ENCODE measurements around the gene ADAMTS9.

Gene ADAMTS9

GRCh38 chr3:64617610-64618009, 70.2 kb downstream of the ADAMTS9 start:
- POLR2A ChIA-PET, result no interaction called here

GRCh38 chr3:64616953-64617352, 70.8 kb downstream of the ADAMTS9 start:
- Histone ChIP-seq H3K36me3 (ENCODE audit: control insufficient read depth in 4 of 4, insufficient read depth in 4 of 4, low read length in 3 of 4) (no peaks in the 10 kb centered on the region), H3K9me3 (ENCODE audit: control extremely low read depth in 1 of 5, control insufficient read depth in 4 of 5, insufficient read depth in 2 of 5, low read depth in 1 of 5, low read length in 4 of 5) (peaks cover 0 to 2% (median 0%) of the 10 kb centered on the region in 5 experiments), H3K27me3 (replicated peaks in 2 of 5; ENCODE audit: control insufficient read depth in 4 of 5, insufficient read depth in 5 of 5, low read length in 4 of 5) (no peaks in the 10 kb centered on the region), H3K4me3 (ENCODE audit: control insufficient read depth in 1 of 7, extremely low read depth in 1 of 7, insufficient read depth in 4 of 7, low read depth in 2 of 7, low read length in 6 of 7) (no peak overlapping the region), H3K4me1 (ENCODE audit: control extremely low read depth in 1 of 4, control insufficient read depth in 4 of 4, insufficient read depth in 4 of 4, low read length in 3 of 4) (peaks cover 0 to 12% (median 0%) of the 10 kb centered on the region in 4 experiments), H3K27ac (ENCODE audit: insufficient read depth in 1 of 2, low read depth in 1 of 2, low read length in 2 of 2, poor library complexity in 1 of 2, severe bottlenecking in 2 of 2) (no peak overlapping the region)
- CTCF ChIA-PET, result no interaction called here
- DNase-seq, result peak; percentile 47 to 83 (median 71)
- POLR2A ChIA-PET, result no interaction called here
- WGBS (ENCODE audit: insufficient coverage), result 0% methylated on average over 1 of the region's 2 CpGs

More at GRCh38 chr3:64617610-64618009, 70.2 kb downstream of the ADAMTS9 start:
- no peak overlapping the region for H3K27ac ChIP-seq (ENCODE audit: insufficient read depth in 1 of 2, low read depth in 1 of 2, low read length in 2 of 2, poor library complexity in 1 of 2, severe bottlenecking in 2 of 2)
- H3K4me1 ChIP-seq (ENCODE audit: control extremely low read depth in 1 of 4, control insufficient read depth in 4 of 4, insufficient read depth in 4 of 4, low read length in 3 of 4), result peaks cover 0 to 12% (median 0%) of the 10 kb centered on the region in 4 experiments
- peaks cover 0 to 2% (median 0%) of the 10 kb centered on the region in 5 experiments for H3K9me3 ChIP-seq (ENCODE audit: control extremely low read depth in 1 of 5, control insufficient read depth in 4 of 5, insufficient read depth in 2 of 5, low read depth in 1 of 5, low read length in 4 of 5)
- no peaks in the 10 kb centered on the region for H3K36me3 ChIP-seq (ENCODE audit: control insufficient read depth in 4 of 4, insufficient read depth in 4 of 4, low read length in 3 of 4)
- peak in 2 of 3 donors; percentile 1 to 7 for DNase-seq
- H3K27me3 ChIP-seq (replicated peaks in 2 of 5; ENCODE audit: control insufficient read depth in 4 of 5, insufficient read depth in 5 of 5, low read length in 4 of 5), result no peaks in the 10 kb centered on the region
- CTCF ChIA-PET, result no interaction called here
- WGBS (ENCODE audit: insufficient coverage), result no CpG with 5 or more reads among the region's 2 CpGs
- H3K4me3 ChIP-seq (ENCODE audit: control insufficient read depth in 1 of 7, extremely low read depth in 1 of 7, insufficient read depth in 4 of 7, low read depth in 2 of 7, low read length in 6 of 7), result no peak overlapping the region

- CTCF ChIA-PET, result no interaction called here
- Histone ChIP-seq H3K9me3 (ENCODE audit: control extremely low read depth in 1 of 5, control insufficient read depth in 4 of 5, insufficient read depth in 2 of 5, low read depth in 1 of 5, low read length in 4 of 5) (peaks cover 0 to 2% (median 0%) of the 10 kb centered on the region in 5 experiments), H3K27ac (ENCODE audit: insufficient read depth in 1 of 2, low read depth in 1 of 2, low read length in 2 of 2, poor library complexity in 1 of 2, severe bottlenecking in 2 of 2) (no peak overlapping the region), H3K4me1 (ENCODE audit: control extremely low read depth in 1 of 4, control insufficient read depth in 4 of 4, insufficient read depth in 4 of 4, low read length in 3 of 4) (peaks cover 0 to 12% (median 0%) of the 10 kb centered on the region in 4 experiments), H3K27me3 (replicated peaks in 2 of 5; ENCODE audit: control insufficient read depth in 4 of 5, insufficient read depth in 5 of 5, low read length in 4 of 5) (no peaks in the 10 kb centered on the region), H3K36me3 (ENCODE audit: control insufficient read depth in 4 of 4, insufficient read depth in 4 of 4, low read length in 3 of 4) (no peaks in the 10 kb centered on the region), H3K4me3 (ENCODE audit: control insufficient read depth in 1 of 7, extremely low read depth in 1 of 7, insufficient read depth in 4 of 7, low read depth in 2 of 7, low read length in 6 of 7) (no peak overlapping the region)
- 91% methylated on average over 8 of the region's 11 CpGs for WGBS (ENCODE audit: insufficient coverage)
- no peak for DNase-seq
- POLR2A ChIA-PET, result no interaction called here
These were observed 74.8 kb downstream of the ADAMTS9 start for GRCh38 chr3:64612916-64613526.

- H3K9me3 ChIP-seq (ENCODE audit: control extremely low read depth in 1 of 5, control insufficient read depth in 4 of 5, insufficient read depth in 2 of 5, low read depth in 1 of 5, low read length in 4 of 5), result peaks cover 0 to 2% (median 0%) of the 10 kb centered on the region in 5 experiments
- POLR2A ChIA-PET, result no interaction called here
- no peak for DNase-seq
- no peaks in the 10 kb centered on the region for H3K36me3 ChIP-seq (ENCODE audit: control insufficient read depth in 4 of 4, insufficient read depth in 4 of 4, low read length in 3 of 4)
- WGBS (ENCODE audit: insufficient coverage), result 100% methylated on average over 2 of the region's 4 CpGs
- H3K4me1 ChIP-seq (ENCODE audit: control extremely low read depth in 1 of 4, control insufficient read depth in 4 of 4, insufficient read depth in 4 of 4, low read length in 3 of 4), result peaks cover 0 to 7% (median 0%) of the 10 kb centered on the region in 4 experiments
- no peak overlapping the region for H3K4me3 ChIP-seq (ENCODE audit: control insufficient read depth in 1 of 7, extremely low read depth in 1 of 7, insufficient read depth in 4 of 7, low read depth in 2 of 7, low read length in 6 of 7)
- H3K27ac ChIP-seq (ENCODE audit: insufficient read depth in 1 of 2, low read depth in 1 of 2, low read length in 2 of 2, poor library complexity in 1 of 2, severe bottlenecking in 2 of 2), result no peak overlapping the region
- CTCF ChIA-PET, result no interaction called here
- no peaks in the 10 kb centered on the region for H3K27me3 ChIP-seq (replicated peaks in 2 of 5; ENCODE audit: control insufficient read depth in 4 of 5, insufficient read depth in 5 of 5, low read length in 4 of 5)
These were observed 75.5 kb downstream of the ADAMTS9 start for GRCh38 chr3:64612082-64612860.

GRCh38 chr3:64608741-64609140, 79.1 kb downstream of the ADAMTS9 start:
- WGBS (ENCODE audit: insufficient coverage), result no CpG with 5 or more reads among the region's 2 CpGs
- CTCF ChIA-PET, result no interaction called here
- no peak for DNase-seq
- POLR2A ChIA-PET, result no interaction called here
- H3K27ac ChIP-seq (ENCODE audit: insufficient read depth in 1 of 2, low read depth in 1 of 2, low read length in 2 of 2, poor library complexity in 1 of 2, severe bottlenecking in 2 of 2), result no peak overlapping the region
- no peaks in the 10 kb centered on the region for H3K9me3 ChIP-seq (ENCODE audit: control extremely low read depth in 1 of 5, control insufficient read depth in 4 of 5, insufficient read depth in 2 of 5, low read depth in 1 of 5, low read length in 4 of 5)
- H3K4me1 ChIP-seq (ENCODE audit: control extremely low read depth in 1 of 4, control insufficient read depth in 4 of 4, insufficient read depth in 4 of 4, low read length in 3 of 4), result no peaks in the 10 kb centered on the region
- no peak overlapping the region for H3K4me3 ChIP-seq (ENCODE audit: control insufficient read depth in 1 of 7, extremely low read depth in 1 of 7, insufficient read depth in 4 of 7, low read depth in 2 of 7, low read length in 6 of 7)
- H3K27me3 ChIP-seq (replicated peaks in 2 of 5; ENCODE audit: control insufficient read depth in 4 of 5, insufficient read depth in 5 of 5, low read length in 4 of 5), result no peaks in the 10 kb centered on the region
- no peaks in the 10 kb centered on the region for H3K36me3 ChIP-seq (ENCODE audit: control insufficient read depth in 4 of 4, insufficient read depth in 4 of 4, low read length in 3 of 4)

GRCh38 chr3:64607032-64607551, 80.7 kb downstream of the ADAMTS9 start:
- H3K36me3 ChIP-seq (ENCODE audit: control insufficient read depth in 4 of 4, insufficient read depth in 4 of 4, low read length in 3 of 4), result no peaks in the 10 kb centered on the region
- no peaks in the 10 kb centered on the region for H3K27me3 ChIP-seq (replicated peaks in 2 of 5; ENCODE audit: control insufficient read depth in 4 of 5, insufficient read depth in 5 of 5, low read length in 4 of 5)
- H3K4me1 ChIP-seq (ENCODE audit: control extremely low read depth in 1 of 4, control insufficient read depth in 4 of 4, insufficient read depth in 4 of 4, low read length in 3 of 4), result no peaks in the 10 kb centered on the region
- no CpG with 5 or more reads among the region's 2 CpGs for WGBS (ENCODE audit: insufficient coverage)
- no peaks in the 10 kb centered on the region for H3K9me3 ChIP-seq (ENCODE audit: control extremely low read depth in 1 of 5, control insufficient read depth in 4 of 5, insufficient read depth in 2 of 5, low read depth in 1 of 5, low read length in 4 of 5)
- no peak for DNase-seq
- no peak overlapping the region for H3K4me3 ChIP-seq (ENCODE audit: control insufficient read depth in 1 of 7, extremely low read depth in 1 of 7, insufficient read depth in 4 of 7, low read depth in 2 of 7, low read length in 6 of 7)
- ChIA-PET POLR2A (no interaction called here), CTCF (no interaction called here)
- no peak overlapping the region for H3K27ac ChIP-seq (ENCODE audit: insufficient read depth in 1 of 2, low read depth in 1 of 2, low read length in 2 of 2, poor library complexity in 1 of 2, severe bottlenecking in 2 of 2)

- Histone ChIP-seq H3K36me3 (ENCODE audit: control insufficient read depth in 4 of 4, insufficient read depth in 4 of 4, low read length in 3 of 4) (no peaks in the 10 kb centered on the region), H3K27ac (ENCODE audit: insufficient read depth in 1 of 2, low read depth in 1 of 2, low read length in 2 of 2, poor library complexity in 1 of 2, severe bottlenecking in 2 of 2) (no peak overlapping the region), H3K4me3 (ENCODE audit: control insufficient read depth in 1 of 7, extremely low read depth in 1 of 7, insufficient read depth in 4 of 7, low read depth in 2 of 7, low read length in 6 of 7) (no peak overlapping the region), H3K9me3 (ENCODE audit: control extremely low read depth in 1 of 5, control insufficient read depth in 4 of 5, insufficient read depth in 2 of 5, low read depth in 1 of 5, low read length in 4 of 5) (no peaks in the 10 kb centered on the region), H3K4me1 (ENCODE audit: control extremely low read depth in 1 of 4, control insufficient read depth in 4 of 4, insufficient read depth in 4 of 4, low read length in 3 of 4) (no peaks in the 10 kb centered on the region), H3K27me3 (replicated peaks in 2 of 5; ENCODE audit: control insufficient read depth in 4 of 5, insufficient read depth in 5 of 5, low read length in 4 of 5) (no peaks in the 10 kb centered on the region)
- ChIA-PET POLR2A (no interaction called here), CTCF (no interaction called here)
- DNase-seq, result no peak
- WGBS (ENCODE audit: insufficient coverage), result 89% methylated on average over 1 of the region's 3 CpGs
These were observed 83.5 kb downstream of the ADAMTS9 start for GRCh38 chr3:64604313-64604712.

All from common myeloid progenitor, CD34-positive (primary cell).